H1 (cell line): Measurements from ENCODE around the gene ARSB. TPM values are rescaled to one million over a fixed set of nuclear protein-coding genes. Genes with fewer than 3 reads are reported as not detected.

Source experiments
- BACH1 ChIP-seq: IDR thresholded peaks from 2 replicates; pipeline ENCODE4 v1.6.1; 2012; ENCODE audit warnings: low read length, improper control_type of control experiment
- polyA plus RNA-seq, 7 experiments: library from polyadenylated mRNA; depleted of rRNA in 3 of 7; stranded (reverse) in 5 of 7; unstranded in 2 of 7; fragments of >200 nt in 5 of 7; fragments of 200-250 nt in 2 of 7; gene quantifications; 1 replicate in 5 of 7; 2 replicates in 1 of 7; 4 replicates in 1 of 7; pipeline versions ENCODE4 v1.2.1 to v1.2.3, GENCODE V29; 2011 to 2013; ENCODE audit warnings: missing spikeins in 2 of 7, mixed read lengths in 2 of 7
- total RNA-seq: library from RNA; stranded (reverse); fragmentation: NEBNext Ultra II Directional; extraction: Animal tissue kit (Norgen Biotek cat#: 25700); gene quantifications from 2 replicates; pipeline ENCODE4 v1.2.1, GENCODE V29; 2021

Gene ARSB
- total and polyA plus RNA-seq, 2 of the 8 experiments (the other 6 are each of a cell fraction or from before 2014, with no cell fraction given): 6.4 to 13.9 TPM

DNA sequence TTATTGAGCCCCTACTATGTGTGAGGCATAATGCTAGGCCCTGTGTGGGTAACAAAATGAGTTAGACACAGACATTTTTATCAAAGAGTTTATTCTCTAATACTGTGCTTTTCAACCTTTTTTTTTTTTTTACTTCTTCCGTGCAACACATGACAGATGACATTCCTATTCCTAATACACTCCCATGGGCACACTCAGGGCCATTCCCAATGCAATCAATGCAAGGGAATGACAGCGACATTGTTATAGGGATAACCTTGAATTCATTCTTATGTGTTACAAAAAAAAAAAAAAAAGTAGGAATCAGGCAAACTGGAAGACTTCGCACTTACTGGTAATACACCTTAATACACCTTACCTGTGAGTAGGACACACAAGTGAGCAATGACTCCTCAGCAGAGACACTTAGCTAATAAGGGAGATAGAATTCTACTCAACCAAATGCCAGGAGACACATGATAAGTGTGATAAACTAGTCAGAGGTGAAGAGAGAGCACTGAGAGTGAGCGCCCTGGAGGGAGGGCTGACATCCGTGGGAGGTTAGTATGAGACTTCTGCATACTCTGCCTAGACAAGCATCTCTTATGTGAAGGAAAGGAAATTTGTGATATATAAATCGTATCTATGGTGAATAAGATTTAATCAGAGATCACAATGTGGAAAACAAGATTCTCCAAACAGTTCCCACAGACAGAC, 21.0 kb upstream of the ARSB start (continued):
- no peak for TF ChIP-seq BACH1
